SK-N-SH (cell line): ENCODE data around the gene TGFB1I1. TPM values are rescaled to one million over a fixed set of nuclear protein-coding genes. Genes with fewer than 3 reads are reported as not detected.

Source experiments
- CTCF ChIA-PET: fragments of 300-600, 350-600 bp; formaldehyde crosslinking; extraction: SDS; loops from one replicate; lab custom pipeline; 2021; lab: Yijun Ruan, JAX
- POLR2A ChIA-PET: fragments of 350-600 bp; sonication (Branson Sonifier 250); formaldehyde crosslinking; extraction: SDS; loops from one replicate; lab custom pipeline; 2020; ENCODE audit warnings: antibody characterized with exemption, inconsistent platforms; lab: Yijun Ruan, JAX
- DNase-seq: peaks from one replicate; pipeline ENCODE4 v3.0.0; 2012
- H2AFZ ChIP-seq: fragments of 200-600 bp; sonication (generic); 2 replicates; pipeline ENCODE4 v1.8.1; 2016; ENCODE audit warnings: antibody characterized with exemption, mild to moderate bottlenecking, low read depth
- H3F3A ChIP-seq: fragments of 200-600 bp; sonication (generic); replicated peaks from 2 replicates; pipeline ENCODE3; 2016; ENCODE audit warnings: antibody characterized with exemption, mild to moderate bottlenecking; ENCODE audit not compliant: insufficient read depth
- H3K27ac ChIP-seq, 2 experiments: fragments of 200-500 bp in 1 of 2; fragments of 200-600 bp in 1 of 2; sonication (Bioruptor generic) in 1 of 2; sonication (generic), shearing (Covaris generic) in 1 of 2; 2 replicates each; pipeline versions ENCODE4 v1.5.1 to v1.6.1; 2014 to 2016; ENCODE audit warnings: low read depth in 2 of 2, inconsistent platforms in 1 of 2, low read length in 1 of 2, mild to moderate bottlenecking in 1 of 2, mixed read lengths in 1 of 2
- H3K27me3 ChIP-seq: fragments of 200-600 bp; sonication (generic), shearing (Covaris generic); 2 replicates; pipeline ENCODE4 v1.6.1; 2016; ENCODE audit warnings: mixed run types; ENCODE audit not compliant: insufficient read depth
- H3K36me3 ChIP-seq, 2 experiments: fragments of 200-500 bp in 1 of 2; fragments of 200-600 bp in 1 of 2; sonication (Bioruptor generic) in 1 of 2; sonication (generic) in 1 of 2; replicated peaks in 1 of 2; 2 replicates each; pipeline versions ENCODE3 to v1.5.1; 2014 to 2016; ENCODE audit warnings: low read length in 1 of 2, mild to moderate bottlenecking in 1 of 2; ENCODE audit not compliant: insufficient read depth in 2 of 2, control insufficient read depth in 1 of 2
- H3K4me1 ChIP-seq, 2 experiments: fragments of 200-500 bp in 1 of 2; fragments of 200-600 bp in 1 of 2; sonication (Bioruptor generic) in 1 of 2; sonication (generic), shearing (Covaris generic) in 1 of 2; 2 replicates each; pipeline versions ENCODE4 v1.5.1 to v1.6.1; 2014 to 2016; ENCODE audit warnings: low read depth in 1 of 2, low read length in 1 of 2, mixed run types in 1 of 2; ENCODE audit not compliant: insufficient read depth in 2 of 2, control insufficient read depth in 1 of 2
- H3K4me2 ChIP-seq: fragments of 200-600 bp; sonication (generic), shearing (Covaris generic); 2 replicates; pipeline ENCODE4 v1.6.1; 2017; ENCODE audit warnings: mixed run types
- H3K4me3 ChIP-seq, 2 experiments: fragments of 200-500 bp in 1 of 2; fragments of 200-600 bp in 1 of 2; sonication (Bioruptor generic) in 1 of 2; sonication (generic), shearing (Covaris generic) in 1 of 2; 2 replicates each; pipeline versions ENCODE4 v1.5.1 to v1.8.1; 2014 to 2016; ENCODE audit warnings: low read depth in 2 of 2, inconsistent platforms in 1 of 2, low read length in 1 of 2, mild to moderate bottlenecking in 1 of 2, mixed read lengths in 1 of 2, moderate library complexity in 1 of 2
- H3K79me2 ChIP-seq: fragments of 200-600 bp; sonication (generic); 2 replicates; pipeline ENCODE4 v1.8.1; 2017; ENCODE audit warnings: mild to moderate bottlenecking; ENCODE audit not compliant: insufficient read depth
- H3K9ac ChIP-seq: fragments of 200-600 bp; sonication (generic); 2 replicates; pipeline ENCODE4 v1.6.1; 2017; ENCODE audit warnings: mixed run types
- H3K9me2 ChIP-seq: fragments of 200-600 bp; sonication (generic); 2 replicates; pipeline ENCODE4 v1.6.1; 2017; ENCODE audit warnings: mixed run types
- H3K9me3 ChIP-seq: fragments of 200-600 bp; sonication (generic); 2 replicates; pipeline ENCODE4 v1.6.1; 2017; ENCODE audit warnings: mixed run types, mild to moderate bottlenecking, moderate library complexity
- H4K20me1 ChIP-seq: fragments of 200-600 bp; sonication (generic); 2 replicates; pipeline ENCODE4 v1.6.1; 2017; ENCODE audit warnings: mild to moderate bottlenecking, mixed run types; ENCODE audit not compliant: insufficient read depth
- CHD2 ChIP-seq: fragments of 150-350 bp; IDR thresholded peaks from 2 replicates; pipeline ENCODE4 v1.6.1; 2018; ENCODE audit warnings: low read length; ENCODE audit not compliant: partially characterized antibody
- CTCF ChIP-seq: fragments of 200-600 bp; sonication (generic); IDR thresholded peaks from 2 replicates; pipeline ENCODE4 v1.6.1; 2017; ENCODE audit warnings: antibody characterized with exemption, mild to moderate bottlenecking, moderate library complexity
- EZH2phosphoT487 ChIP-seq: fragments of 200-600 bp; sonication (generic); IDR thresholded peaks from 2 replicates; pipeline ENCODE4 v1.6.1; 2017; ENCODE audit warnings: low read depth, mixed run types, mild to moderate bottlenecking, antibody characterized with exemption, moderate library complexity, borderline replicate concordance
- FOSL2 ChIP-seq: IDR thresholded peaks from 2 replicates; pipeline ENCODE4 v1.4.0; 2012; ENCODE audit warnings: low read depth, mild to moderate bottlenecking, moderate library complexity, borderline replicate concordance
- FOXM1 ChIP-seq: IDR thresholded peaks from 2 replicates; pipeline ENCODE4 v1.4.0; 2012; ENCODE audit warnings: low read depth, mild to moderate bottlenecking
- GABPA ChIP-seq: IDR thresholded peaks from 2 replicates; pipeline ENCODE4 v1.4.0; 2012; ENCODE audit warnings: low read depth, mild to moderate bottlenecking
- MAX ChIP-seq: IDR thresholded peaks from 2 replicates; pipeline ENCODE4 v1.4.0; 2012; ENCODE audit warnings: low read depth
- NFIC ChIP-seq: IDR thresholded peaks from 2 replicates; pipeline ENCODE4 v1.4.0; 2012; ENCODE audit warnings: borderline replicate concordance
- NRF1 ChIP-seq: IDR thresholded peaks from 2 replicates; pipeline ENCODE4 v1.6.1; 2012; ENCODE audit warnings: low read depth, mild to moderate bottlenecking, low read length
- PBX3 ChIP-seq: IDR thresholded peaks from 2 replicates; pipeline ENCODE4; 2012
- RAD21 ChIP-seq: IDR thresholded peaks from 2 replicates; pipeline ENCODE4 v1.6.1; 2012; ENCODE audit warnings: mild to moderate bottlenecking, low read length
- RCOR1 ChIP-seq: fragments of 150-350 bp; IDR thresholded peaks from 2 replicates; pipeline ENCODE4 v1.6.1; 2017; ENCODE audit warnings: antibody characterized with exemption, low read length
- REST ChIP-seq: IDR thresholded peaks from 2 replicates; pipeline ENCODE4 v1.6.1; 2012; ENCODE audit warnings: mild to moderate bottlenecking, low read depth, low read length, moderate library complexity
- RFX5 ChIP-seq: IDR thresholded peaks from 2 replicates; pipeline ENCODE4 v1.6.1; 2012; ENCODE audit warnings: mild to moderate bottlenecking, improper control_type of control experiment, low read length
- SIN3A ChIP-seq: IDR thresholded peaks from 2 replicates; pipeline ENCODE4 v1.6.1; 2012; ENCODE audit warnings: low read depth, mild to moderate bottlenecking, low read length, moderate library complexity, borderline replicate concordance
- TEAD4 ChIP-seq: IDR thresholded peaks from 2 replicates; pipeline ENCODE4 v1.4.0; 2012; ENCODE audit warnings: mild to moderate bottlenecking, borderline replicate concordance; ENCODE audit not compliant: insufficient read depth
- USF1 ChIP-seq: IDR thresholded peaks from 2 replicates; pipeline ENCODE4 v1.4.0; 2012; ENCODE audit warnings: low read depth, borderline replicate concordance
- ZBTB33 ChIP-seq: IDR thresholded peaks from 2 replicates; pipeline ENCODE4 v1.4.0; 2012; ENCODE audit warnings: low read depth, borderline replicate concordance
- WGBS: methylation state at CpG from one replicate; pipeline ENCODE4 v1.1.6; 2017; ENCODE audit warnings: low lambda C conversion rate; 5-methylcytosine and 5-hydroxymethylcytosine counted together
- polyA plus RNA-seq, 3 experiments: library from polyadenylated mRNA; depleted of rRNA; stranded (reverse); fragments of >200 nt; gene quantifications; 2 replicates each; pipeline ENCODE4 v1.2.3, GENCODE V29; 2012

TGFB1I1 gene
- polyA plus RNA-seq, 1 of the 3 experiments (the other 2 are of a cell fraction): 29.7 TPM

GRCh38 chr16:31485571-31485970 lies 13.6 kb downstream of the TGFB1I1 start:
- WGBS: 86% methylated on average over 9 of the region's 17 CpGs
- ChIA-PET POLR2A (no interaction called here), CTCF (interaction anchor here (1.1 to 1.2 kb wide), 2 partner anchors 13 to 25 kb away, joined by 3 to 6 read pairs; no protein-coding TSS in a partner anchor)
- Histone ChIP-seq H3K9ac (no peak overlapping the region), H3K4me3 (no peak overlapping the region), H3K9me3 (no peaks in the 10 kb centered on the region), H3K79me2 (no peaks in the 10 kb centered on the region), H4K20me1 (no peaks in the 10 kb centered on the region)
- DNase-seq: no peak
- TF ChIP-seq RAD21: no peak
- no peak for TF ChIP-seq REST
- TF ChIP-seq NFIC: no peak
- TF ChIP-seq ZBTB33: no peak
- TF ChIP-seq EZH2phosphoT487: no peak
- TF ChIP-seq NRF1: no peak
- TF ChIP-seq CTCF: no peak
- no peak for TF ChIP-seq FOXM1
- TF ChIP-seq USF1: no peak
- no peak for TF ChIP-seq FOSL2
- TF ChIP-seq MAX: no peak
- TF ChIP-seq RCOR1: no peak
- TF ChIP-seq RFX5: no peak
- no peak for TF ChIP-seq GABPA
- no peak for TF ChIP-seq CHD2
- TF ChIP-seq SIN3A: no peak
- no peak for TF ChIP-seq TEAD4
- TF ChIP-seq PBX3: no peak
- TF ChIP-seq, all 33 proteins: peak for 0
- H3K4me1 ChIP-seq: peaks cover 0 to 16% of the 10 kb centered on the region in 2 experiments; a peak in 1 of 4 replicates
- H3K27me3 ChIP-seq: no peaks in the 10 kb centered on the region
- H3K27ac ChIP-seq: no peak overlapping the region
- H3K36me3 ChIP-seq: no peaks in the 10 kb centered on the region
- no peak overlapping the region for H3K4me2 ChIP-seq
- H2AFZ ChIP-seq: no peak overlapping the region
- H3K9me2 ChIP-seq: no peaks in the 10 kb centered on the region
- peaks cover 12% of the 10 kb centered on the region for H3F3A ChIP-seq
